IMR-90 (cell line): ENCODE data around the gene PPARGC1A.

ENCODE experiments used
- NFE2L2 ChIP-seq: fragments of 150-350 bp; IDR thresholded peaks from 2 replicates; pipeline ENCODE4 v1.6.1; 2016; ENCODE audit warnings: low read depth, mild to moderate bottlenecking, low read length
- POLR2A ChIP-seq: IDR thresholded peaks from 2 replicates; pipeline ENCODE4 v1.6.1; 2012; ENCODE audit warnings: mild to moderate bottlenecking, low read depth, low read length
- TF ChIP-seq, protein P1 (sequence below): conservative IDR thresholded peaks from 2 replicates; pipeline ENCODE4 v1.5.1; 2012; ENCODE audit warnings: mild to moderate bottlenecking, low read depth, low read length, improper control_type of control experiment

DNA sequence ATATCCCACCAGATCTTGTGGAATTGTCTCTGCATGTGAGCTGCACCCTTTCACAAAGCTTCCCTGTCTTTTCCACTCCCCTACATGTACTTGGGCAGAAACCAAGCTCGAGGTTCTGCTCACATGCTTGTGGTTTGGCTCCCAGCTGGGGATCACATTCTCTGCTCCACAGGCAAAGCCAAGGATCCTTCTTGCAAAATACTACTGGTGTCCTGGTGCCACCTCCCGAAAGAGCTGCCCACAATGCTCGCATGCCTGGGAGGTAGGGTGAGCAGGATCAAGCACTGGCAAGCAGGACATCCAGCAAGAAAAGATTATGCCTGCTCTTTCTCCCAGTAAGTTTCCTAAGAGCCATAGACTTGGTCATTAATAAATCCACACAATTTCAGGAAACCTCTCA is 45.1 kb upstream of the PPARGC1A start:
- TF ChIP-seq, protein P1, sequence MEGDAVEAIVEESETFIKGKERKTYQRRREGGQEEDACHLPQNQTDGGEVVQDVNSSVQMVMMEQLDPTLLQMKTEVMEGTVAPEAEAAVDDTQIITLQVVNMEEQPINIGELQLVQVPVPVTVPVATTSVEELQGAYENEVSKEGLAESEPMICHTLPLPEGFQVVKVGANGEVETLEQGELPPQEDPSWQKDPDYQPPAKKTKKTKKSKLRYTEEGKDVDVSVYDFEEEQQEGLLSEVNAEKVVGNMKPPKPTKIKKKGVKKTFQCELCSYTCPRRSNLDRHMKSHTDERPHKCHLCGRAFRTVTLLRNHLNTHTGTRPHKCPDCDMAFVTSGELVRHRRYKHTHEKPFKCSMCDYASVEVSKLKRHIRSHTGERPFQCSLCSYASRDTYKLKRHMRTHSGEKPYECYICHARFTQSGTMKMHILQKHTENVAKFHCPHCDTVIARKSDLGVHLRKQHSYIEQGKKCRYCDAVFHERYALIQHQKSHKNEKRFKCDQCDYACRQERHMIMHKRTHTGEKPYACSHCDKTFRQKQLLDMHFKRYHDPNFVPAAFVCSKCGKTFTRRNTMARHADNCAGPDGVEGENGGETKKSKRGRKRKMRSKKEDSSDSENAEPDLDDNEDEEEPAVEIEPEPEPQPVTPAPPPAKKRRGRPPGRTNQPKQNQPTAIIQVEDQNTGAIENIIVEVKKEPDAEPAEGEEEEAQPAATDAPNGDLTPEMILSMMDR = no peak
- TF ChIP-seq POLR2A = no peak
- TF ChIP-seq NFE2L2 = no peak
